ENCODE measurements around the gene ZNF143. TPM values are rescaled to one million over a fixed set of nuclear protein-coding genes. Genes with fewer than 3 reads are reported as not detected.
A peak's percentile ranks its signal among the peaks of the same experiment; 100 is the strongest.

ZNF143 gene
- polyA plus RNA-seq, 4 donors = 16.8 to 19.2 (median 18.1) TPM

DNA sequence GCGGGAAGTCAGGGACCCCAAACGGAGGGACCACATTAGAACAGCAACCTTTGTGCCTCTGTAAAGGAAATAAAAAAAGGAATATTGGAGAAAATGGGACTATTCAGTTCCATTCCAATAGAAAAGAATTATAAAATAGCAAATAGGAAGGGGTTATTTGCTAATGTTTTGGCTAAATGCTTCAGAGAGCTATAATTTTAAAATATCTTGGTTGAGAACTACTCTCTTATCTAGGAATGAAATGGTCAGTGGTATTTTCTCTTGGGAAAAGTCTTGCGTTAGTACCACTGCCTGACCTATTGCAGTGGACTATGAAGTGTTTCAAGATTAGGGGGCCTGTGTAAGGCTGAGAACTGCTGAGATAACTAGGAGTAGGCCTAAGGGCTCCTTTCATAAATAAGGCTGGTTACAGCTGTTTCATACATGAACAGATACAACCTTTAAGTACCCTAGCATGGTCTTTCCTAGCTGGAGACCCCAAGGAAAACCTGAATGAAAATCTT lies 105.8 kb downstream of the ZNF143 start:
- FAIRE-seq = no peak
- peak in 1 of 2 donors; percentile 62 for DNase-seq
- H3K4me1 ChIP-seq (ENCODE audit: control insufficient read depth in 3 of 3, insufficient read depth in 2 of 3, low read depth in 1 of 3, low read length in 2 of 3) = peaks cover 5 to 61% (median 7%) of the 10 kb centered on the region in 3 donors
- 79 to 81% (median 79%) methylated on average over 3 of the region's 3 CpGs for WGBS, 3 donors
- no peaks in the 10 kb centered on the region for H3K9me3 ChIP-seq (ENCODE audit: control insufficient read depth in 2 of 2, insufficient read depth in 1 of 2, low read depth in 1 of 2, low read length in 1 of 2)
- no peaks in the 10 kb centered on the region for H3K27me3 ChIP-seq (ENCODE audit: control insufficient read depth in 3 of 3, insufficient read depth in 3 of 3, low read length in 3 of 3)
- H3K4me3 ChIP-seq (ENCODE audit: low read depth in 1 of 3, low read length in 3 of 3) = no peak overlapping the region
- H3K36me3 ChIP-seq (ENCODE audit: control insufficient read depth in 3 of 3, insufficient read depth in 2 of 3, low read depth in 1 of 3, low read length in 3 of 3) = peaks cover 0 to 3% (median 2%) of the 10 kb centered on the region in 3 donors
- H3K27ac ChIP-seq (ENCODE audit: low read depth in 1 of 3, low read length in 2 of 3) = peak overlapping the region; percentile 70 to 95 (median 73)

GRCh38 chr11:9567401-9567800 lies 106.6 kb downstream of the ZNF143 start:
- Histone ChIP-seq H3K27ac (ENCODE audit: low read depth in 1 of 3, low read length in 2 of 3) (peak overlapping the region in 2 of 3 donors; percentile 3 to 95), H3K4me3 (ENCODE audit: low read depth in 1 of 3, low read length in 3 of 3) (no peak overlapping the region), H3K27me3 (ENCODE audit: control insufficient read depth in 3 of 3, insufficient read depth in 3 of 3, low read length in 3 of 3) (no peaks in the 10 kb centered on the region), H3K36me3 (ENCODE audit: control insufficient read depth in 3 of 3, insufficient read depth in 2 of 3, low read depth in 1 of 3, low read length in 3 of 3) (peaks cover 0 to 3% (median 0%) of the 10 kb centered on the region in 3 donors), H3K9me3 (ENCODE audit: control insufficient read depth in 2 of 2, insufficient read depth in 1 of 2, low read depth in 1 of 2, low read length in 1 of 2) (no peaks in the 10 kb centered on the region), H3K4me1 (ENCODE audit: control insufficient read depth in 3 of 3, insufficient read depth in 2 of 3, low read depth in 1 of 3, low read length in 2 of 3) (peaks cover 5 to 67% (median 7%) of the 10 kb centered on the region in 3 donors)
- no peak for FAIRE-seq
- WGBS, 3 donors = 91 to 93% (median 92%) methylated on average over 5 of the region's 5 CpGs
- no peak for DNase-seq

DNA sequence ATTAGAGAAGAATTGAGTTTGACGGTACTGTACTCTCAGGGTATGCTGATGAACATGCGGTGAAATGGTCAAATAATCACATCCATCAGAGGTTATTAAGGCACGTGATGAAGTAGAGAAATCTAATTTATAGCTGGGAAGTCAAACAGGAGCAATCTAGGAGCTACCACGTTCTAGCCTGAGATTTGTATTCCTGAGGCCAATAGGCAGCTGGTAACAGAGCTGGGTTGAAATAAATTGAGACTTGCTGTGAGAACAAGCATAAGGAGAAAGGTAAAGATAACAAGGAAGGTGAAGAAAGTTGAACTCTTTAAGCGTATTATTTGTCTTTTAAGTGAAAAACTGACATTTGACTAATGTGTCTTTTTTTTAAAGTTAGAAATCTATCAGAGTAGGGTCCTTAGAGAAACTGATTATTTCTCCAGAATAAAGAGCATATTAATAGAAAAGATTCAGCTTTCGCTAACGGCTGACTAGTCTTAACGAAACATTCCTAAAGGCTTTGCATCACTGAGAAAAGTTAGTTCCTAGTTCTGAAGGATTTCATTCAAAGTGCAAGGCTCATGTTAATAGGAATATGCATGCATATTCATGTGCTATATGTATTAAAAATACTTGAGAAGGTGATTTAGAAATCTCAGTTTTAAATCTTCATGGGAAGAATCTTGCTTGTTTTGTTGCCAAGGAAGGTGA lies 107.5 kb downstream of the ZNF143 start:
- H3K27ac ChIP-seq (ENCODE audit: low read depth in 1 of 3, low read length in 2 of 3) = peak overlapping the region; percentile 88 to 95 (median 89)
- WGBS, 3 donors = 39 to 63% (median 50%) methylated on average over 8 of the region's 8 CpGs
- no peaks in the 10 kb centered on the region for H3K9me3 ChIP-seq (ENCODE audit: control insufficient read depth in 2 of 2, insufficient read depth in 1 of 2, low read depth in 1 of 2, low read length in 1 of 2)
- peaks cover 5 to 70% (median 7%) of the 10 kb centered on the region in 3 donors for H3K4me1 ChIP-seq (ENCODE audit: control insufficient read depth in 3 of 3, insufficient read depth in 2 of 3, low read depth in 1 of 3, low read length in 2 of 3)
- H3K36me3 ChIP-seq (ENCODE audit: control insufficient read depth in 3 of 3, insufficient read depth in 2 of 3, low read depth in 1 of 3, low read length in 3 of 3) = peaks cover 0 to 2% (median 0%) of the 10 kb centered on the region in 3 donors
- FAIRE-seq (no peak), DNase-seq (peak in 1 of 2 donors; percentile 36)
- no peak overlapping the region for H3K4me3 ChIP-seq (ENCODE audit: low read depth in 1 of 3, low read length in 3 of 3)
- no peaks in the 10 kb centered on the region for H3K27me3 ChIP-seq (ENCODE audit: control insufficient read depth in 3 of 3, insufficient read depth in 3 of 3, low read length in 3 of 3)

DNA sequence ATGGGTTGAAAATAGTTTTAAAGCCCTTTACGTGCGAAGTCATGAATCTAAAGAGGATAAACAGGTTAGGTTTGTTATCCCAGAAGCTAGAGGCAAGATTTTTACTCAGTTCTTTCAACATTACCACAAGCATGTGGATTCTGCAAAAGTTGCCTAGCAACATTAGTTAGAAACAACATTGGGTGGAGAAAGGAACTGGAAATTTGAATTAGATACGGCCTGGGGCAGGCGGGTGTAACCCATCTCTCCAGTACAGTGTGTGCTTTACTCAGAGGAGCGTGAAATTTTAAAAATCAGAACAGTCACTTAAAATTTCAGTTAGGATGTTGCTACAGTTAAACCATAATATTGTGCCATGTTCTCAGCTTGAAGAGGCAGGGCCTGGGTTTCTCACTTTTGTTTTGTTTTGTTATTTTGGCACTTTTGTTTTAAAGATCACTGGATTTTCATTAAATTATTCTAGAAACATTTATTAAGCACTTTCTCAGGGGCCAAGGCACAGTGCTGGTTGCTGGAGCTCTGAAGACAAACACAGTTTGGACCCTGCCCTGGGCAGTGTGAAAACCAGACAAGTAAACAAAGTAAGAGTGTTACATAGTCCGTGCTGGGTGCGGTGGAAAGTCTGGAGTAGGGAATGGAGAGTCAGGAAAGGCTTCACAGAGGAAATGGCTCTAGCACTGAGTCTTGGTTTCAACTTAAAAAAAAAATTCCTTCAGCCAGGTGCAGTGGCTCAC lies 108.2 kb downstream of the ZNF143 start:
- DNase-seq = peak; percentile 95 to 98
- Histone ChIP-seq H3K36me3 (ENCODE audit: control insufficient read depth in 3 of 3, insufficient read depth in 2 of 3, low read depth in 1 of 3, low read length in 3 of 3) (no peaks in the 10 kb centered on the region), H3K4me3 (ENCODE audit: low read depth in 1 of 3, low read length in 3 of 3) (no peak overlapping the region), H3K4me1 (ENCODE audit: control insufficient read depth in 3 of 3, insufficient read depth in 2 of 3, low read depth in 1 of 3, low read length in 2 of 3) (peaks cover 5 to 70% (median 7%) of the 10 kb centered on the region in 3 donors), H3K27me3 (ENCODE audit: control insufficient read depth in 3 of 3, insufficient read depth in 3 of 3, low read length in 3 of 3) (no peaks in the 10 kb centered on the region), H3K9me3 (ENCODE audit: control insufficient read depth in 2 of 2, insufficient read depth in 1 of 2, low read depth in 1 of 2, low read length in 1 of 2) (no peaks in the 10 kb centered on the region), H3K27ac (ENCODE audit: low read depth in 1 of 3, low read length in 2 of 3) (peak overlapping the region; percentile 88 to 95 (median 89))
- WGBS, 3 donors = 10 to 21% (median 13%) methylated on average over 7 of the region's 7 CpGs
- no peak for FAIRE-seq

- H3K4me1 ChIP-seq (ENCODE audit: control insufficient read depth in 3 of 3, insufficient read depth in 2 of 3, low read depth in 1 of 3, low read length in 2 of 3) = peaks cover 5 to 70% (median 7%) of the 10 kb centered on the region in 3 donors
- peak in 1 of 2 donors; percentile 48 for DNase-seq
- no peak overlapping the region for H3K4me3 ChIP-seq (ENCODE audit: low read depth in 1 of 3, low read length in 3 of 3)
- no peak for FAIRE-seq
- peak overlapping the region; percentile 88 to 95 (median 89) for H3K27ac ChIP-seq (ENCODE audit: low read depth in 1 of 3, low read length in 2 of 3)
- WGBS, 3 donors = 36 to 71% (median 46%) methylated on average over 5 of the region's 5 CpGs
- H3K9me3 ChIP-seq (ENCODE audit: control insufficient read depth in 2 of 2, insufficient read depth in 1 of 2, low read depth in 1 of 2, low read length in 1 of 2) = no peaks in the 10 kb centered on the region
- no peaks in the 10 kb centered on the region for H3K27me3 ChIP-seq (ENCODE audit: control insufficient read depth in 3 of 3, insufficient read depth in 3 of 3, low read length in 3 of 3)
- H3K36me3 ChIP-seq (ENCODE audit: control insufficient read depth in 3 of 3, insufficient read depth in 2 of 3, low read depth in 1 of 3, low read length in 3 of 3) = no peaks in the 10 kb centered on the region
Measured at GRCh38 chr11:9569588-9570164, 108.9 kb downstream of the ZNF143 start.

GRCh38 chr11:9570313-9571025 lies 109.7 kb downstream of the ZNF143 start:
- no peaks in the 10 kb centered on the region for H3K9me3 ChIP-seq (ENCODE audit: control insufficient read depth in 2 of 2, insufficient read depth in 1 of 2, low read depth in 1 of 2, low read length in 1 of 2)
- FAIRE-seq = no peak
- WGBS, 3 donors = 22 to 63% (median 37%) methylated on average over 9 of the region's 9 CpGs
- no peaks in the 10 kb centered on the region for H3K27me3 ChIP-seq (ENCODE audit: control insufficient read depth in 3 of 3, insufficient read depth in 3 of 3, low read length in 3 of 3)
- peak; percentile 19 to 83 for DNase-seq
- H3K4me3 ChIP-seq (ENCODE audit: low read depth in 1 of 3, low read length in 3 of 3) = no peak overlapping the region
- H3K27ac ChIP-seq (ENCODE audit: low read depth in 1 of 3, low read length in 2 of 3) = peak overlapping the region in 1 of 3 donors; percentile 95
- peaks cover 5 to 63% (median 7%) of the 10 kb centered on the region in 3 donors for H3K4me1 ChIP-seq (ENCODE audit: control insufficient read depth in 3 of 3, insufficient read depth in 2 of 3, low read depth in 1 of 3, low read length in 2 of 3)
- no peaks in the 10 kb centered on the region for H3K36me3 ChIP-seq (ENCODE audit: control insufficient read depth in 3 of 3, insufficient read depth in 2 of 3, low read depth in 1 of 3, low read length in 3 of 3)

DNA sequence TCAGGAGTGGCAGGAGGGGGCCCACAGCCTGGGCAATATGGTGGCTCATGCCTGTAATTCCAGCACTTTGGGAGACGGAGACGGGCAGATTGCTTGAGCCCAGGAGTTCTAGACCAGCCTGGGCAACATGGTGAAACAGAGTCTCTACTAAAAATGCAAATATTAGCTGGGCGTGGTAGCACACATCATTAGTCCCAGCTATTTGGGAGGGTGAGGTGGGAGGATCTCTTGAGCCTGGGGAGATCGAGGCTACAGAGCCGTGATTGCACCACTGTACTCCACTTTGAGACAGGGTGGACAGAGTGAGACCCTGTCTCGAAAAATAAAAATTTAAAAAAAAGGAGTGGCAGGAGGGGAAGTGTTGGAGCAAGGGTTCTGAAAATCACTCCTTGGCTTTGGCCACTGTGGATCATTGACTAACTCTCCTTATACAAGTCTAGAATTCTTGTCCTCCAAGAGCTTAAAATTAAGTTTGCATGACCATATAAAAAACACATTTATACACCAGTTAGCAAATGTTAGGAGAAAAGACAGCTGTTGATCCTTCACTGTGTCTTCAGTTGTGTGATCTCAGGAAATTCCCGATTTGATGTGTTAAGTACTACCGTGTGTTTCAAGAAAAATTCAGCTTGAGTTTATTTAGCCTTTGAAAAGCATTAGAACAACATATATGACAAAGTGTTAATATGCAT lies 110.4 kb downstream of the ZNF143 start:
- Histone ChIP-seq H3K27ac (ENCODE audit: low read depth in 1 of 3, low read length in 2 of 3) (peak overlapping the region in 1 of 3 donors; percentile 95), H3K4me3 (ENCODE audit: low read depth in 1 of 3, low read length in 3 of 3) (no peak overlapping the region), H3K27me3 (ENCODE audit: control insufficient read depth in 3 of 3, insufficient read depth in 3 of 3, low read length in 3 of 3) (no peaks in the 10 kb centered on the region), H3K36me3 (ENCODE audit: control insufficient read depth in 3 of 3, insufficient read depth in 2 of 3, low read depth in 1 of 3, low read length in 3 of 3) (no peaks in the 10 kb centered on the region), H3K9me3 (ENCODE audit: control insufficient read depth in 2 of 2, insufficient read depth in 1 of 2, low read depth in 1 of 2, low read length in 1 of 2) (no peaks in the 10 kb centered on the region), H3K4me1 (ENCODE audit: control insufficient read depth in 3 of 3, insufficient read depth in 2 of 3, low read depth in 1 of 3, low read length in 2 of 3) (peaks cover 5 to 56% (median 7%) of the 10 kb centered on the region in 3 donors)
- FAIRE-seq = no peak
- WGBS, 3 donors = 55 to 75% (median 69%) methylated on average over 8 of the region's 8 CpGs
- no peak for DNase-seq

Measured in small intestine (tissue), 7 donors.